ENCODE measurements around the gene PIWIL4.

- no peak for TF ChIP-seq FOXK2 (IDR thresholded peaks at IDR 0.05)
- no peak for TF ChIP-seq TARDBP (IDR thresholded peaks at IDR 0.05)
- TF ChIP-seq ARNT (IDR thresholded peaks at IDR 0.05) = no peak
- TF ChIP-seq FOXA1 (IDR thresholded peaks at IDR 0.05) = no peak
- TF ChIP-seq SUZ12 (IDR thresholded peaks at IDR 0.05) = no peak
- no peak for TF ChIP-seq BHLHE40 (IDR thresholded peaks at IDR 0.05; ENCODE audit: borderline replicate concordance)
- no peak for TF ChIP-seq ZNF384 (IDR thresholded peaks at IDR 0.05)
- no peak for TF ChIP-seq ELF4 (IDR thresholded peaks at IDR 0.05)
- TF ChIP-seq SP1 (IDR thresholded peaks at IDR 0.05) = no peak
- TF ChIP-seq FOXM1 (IDR thresholded peaks at IDR 0.05; ENCODE audit: borderline replicate concordance) = no peak
- no peak for TF ChIP-seq CTBP1 (IDR thresholded peaks at IDR 0.05; ENCODE audit: borderline replicate concordance)
- TF ChIP-seq PKNOX1 (IDR thresholded peaks at IDR 0.05) = no peak
- no peak for TF ChIP-seq LEF1 (IDR thresholded peaks at IDR 0.05; ENCODE audit: borderline replicate concordance)
- TF ChIP-seq HDGF (IDR thresholded peaks at IDR 0.05; ENCODE audit: borderline replicate concordance) = no peak
These were observed 90.5 kb downstream of the PIWIL4 start for GRCh38 chr11:94657629-94658028.

Data from HEK293T (cell line).